Gastroesophageal sphincter (tissue), 3 donors: ENCODE results near the gene MYO7A.

Experiments
- CTCF ChIP-seq, 4 experiments: fragments of 200-600 bp in 2 of 4; fragments of 450-650 bp in 2 of 4; sonication (generic) in 1 of 4; IDR thresholded peaks; one replicate each; pipeline ENCODE4 v1.5.1; 2017 to 2019; ENCODE audit warnings: antibody characterized with exemption in 4 of 4, mild to moderate bottlenecking in 2 of 4, moderate library complexity in 2 of 4
- EP300 ChIP-seq: sonication (generic); formaldehyde crosslinking; IDR thresholded peaks from one replicate; pipeline ENCODE4 v1.6.1; 2017; ENCODE audit warnings: antibody characterized with exemption, mild to moderate bottlenecking
- POLR2A ChIP-seq, 2 donors: fragments of 450-650 bp; IDR thresholded peaks; one replicate each; pipeline ENCODE4 v1.6.1; 2017; ENCODE audit warnings: antibody characterized with exemption in 2 of 2, mild to moderate bottlenecking in 2 of 2, moderate library complexity in 1 of 2

GRCh38 chr11:77118086-77118485 lies 10.0 kb upstream of the MYO7A start:
- TF ChIP-seq POLR2A (IDR thresholded peaks at IDR 0.05) (no peak), EP300 (no peak), CTCF (IDR thresholded peaks at IDR 0.05) (no peak)
